MCF 10A (cell line): ENCODE data around the gene TBC1D22B. TPM values are rescaled to one million over a fixed set of nuclear protein-coding genes. Genes with fewer than 3 reads are reported as not detected.

Source experiments
- BruUV-seq: library from RNA; stranded (reverse); fragments of 400-500 nt; replicated peaks from 2 replicates; lab custom pipeline; 2021; lab: Mats Ljungman, UMichigan
- CTCF ChIA-PET: fragments of 300-600 bp; sonication (Branson Sonifier 250); formaldehyde crosslinking; extraction: SDS; loops from one replicate; lab custom pipeline; 2021; ENCODE audit warnings: antibody characterized with exemption, inconsistent platforms; lab: Yijun Ruan, JAX
- POLR2A ChIA-PET: fragments of 300-600, 350-650 bp; sonication (Branson Sonifier 250); formaldehyde crosslinking; extraction: SDS; loops from one replicate; lab custom pipeline; 2020; ENCODE audit warnings: antibody characterized with exemption, inconsistent platforms; lab: Yijun Ruan, JAX
- DNase-seq: peaks from one replicate; pipeline ENCODE4 v3.0.0-alpha.2; 2018; ENCODE audit not compliant: unreplicated experiment
- H3K27ac Mint-ChIP-seq: one replicate; pipeline ENCODE4 v1.8.0; 2022; ENCODE audit warnings: mild to moderate bottlenecking, low read depth, mixed read lengths; ENCODE audit not compliant: unreplicated experiment
- H3K27me3 Mint-ChIP-seq: one replicate; pipeline ENCODE4 v1.8.0; 2022; ENCODE audit warnings: mixed read lengths; ENCODE audit not compliant: insufficient read depth, unreplicated experiment
- H3K36me3 Mint-ChIP-seq: one replicate; pipeline ENCODE4 v1.8.0; 2022; ENCODE audit warnings: mild to moderate bottlenecking, moderate library complexity, mixed read lengths; ENCODE audit not compliant: insufficient read depth, unreplicated experiment
- H3K4me1 Mint-ChIP-seq: one replicate; pipeline ENCODE4 v1.8.0; 2022; ENCODE audit warnings: mixed read lengths; ENCODE audit not compliant: insufficient read depth, unreplicated experiment
- H3K4me3 Mint-ChIP-seq: one replicate; pipeline ENCODE4 v1.8.0; 2022; ENCODE audit warnings: mild to moderate bottlenecking, moderate library complexity, mixed read lengths; ENCODE audit not compliant: unreplicated experiment
- H3K9me3 Mint-ChIP-seq: one replicate; pipeline ENCODE4 v1.8.0; 2022; ENCODE audit warnings: mixed read lengths; ENCODE audit not compliant: unreplicated experiment
- intact Hi-C: fragments of 100-400 bp; cut with micrococcal nuclease; formaldehyde crosslinking; loops from 2 replicates; pipeline ENCODE4 v1.14.1; 2022
- total RNA-seq: library from RNA; stranded (reverse); gene quantifications from 2 replicates; pipeline ENCODE4 v1.2.3, GENCODE V29; 2022
- TF ChIP-seq, protein P1 (sequence below): fragments of 200-600 bp; IDR thresholded peaks from one replicate; pipeline ENCODE4 v1.8.0; 2022; ENCODE audit warnings: antibody characterized with exemption, mild to moderate bottlenecking; ENCODE audit not compliant: unreplicated experiment

The TBC1D22B gene
- total RNA-seq, 1 experiment from 2014 or later: 12.9 TPM

GRCh38 chr6:37239526-37239925 lies 18.0 kb upstream of the TBC1D22B start:
- intact Hi-C loops: no loop called here
- peaks cover 41% of the 10 kb centered on the region for H3K4me1 Mint-ChIP-seq
- ChIA-PET POLR2A (interaction anchor here (1.3 to 5.6 kb wide), 3 partner anchors 17 to 26 kb away, joined by 3 to 70 read pairs (median 24); partner anchors contain the start of genes TBC1D22B and TMEM217), CTCF (interaction anchor here (0.5 to 1.6 kb wide), 2 partner anchors 13 to 30 kb away, joined by 4 to 7 read pairs; no protein-coding TSS in a partner anchor)
- H3K36me3 Mint-ChIP-seq: peaks cover 6% of the 10 kb centered on the region
- H3K27ac Mint-ChIP-seq: peak overlapping the region; percentile 89
- H3K9me3 Mint-ChIP-seq: no peaks in the 10 kb centered on the region
- TF ChIP-seq, protein P1, sequence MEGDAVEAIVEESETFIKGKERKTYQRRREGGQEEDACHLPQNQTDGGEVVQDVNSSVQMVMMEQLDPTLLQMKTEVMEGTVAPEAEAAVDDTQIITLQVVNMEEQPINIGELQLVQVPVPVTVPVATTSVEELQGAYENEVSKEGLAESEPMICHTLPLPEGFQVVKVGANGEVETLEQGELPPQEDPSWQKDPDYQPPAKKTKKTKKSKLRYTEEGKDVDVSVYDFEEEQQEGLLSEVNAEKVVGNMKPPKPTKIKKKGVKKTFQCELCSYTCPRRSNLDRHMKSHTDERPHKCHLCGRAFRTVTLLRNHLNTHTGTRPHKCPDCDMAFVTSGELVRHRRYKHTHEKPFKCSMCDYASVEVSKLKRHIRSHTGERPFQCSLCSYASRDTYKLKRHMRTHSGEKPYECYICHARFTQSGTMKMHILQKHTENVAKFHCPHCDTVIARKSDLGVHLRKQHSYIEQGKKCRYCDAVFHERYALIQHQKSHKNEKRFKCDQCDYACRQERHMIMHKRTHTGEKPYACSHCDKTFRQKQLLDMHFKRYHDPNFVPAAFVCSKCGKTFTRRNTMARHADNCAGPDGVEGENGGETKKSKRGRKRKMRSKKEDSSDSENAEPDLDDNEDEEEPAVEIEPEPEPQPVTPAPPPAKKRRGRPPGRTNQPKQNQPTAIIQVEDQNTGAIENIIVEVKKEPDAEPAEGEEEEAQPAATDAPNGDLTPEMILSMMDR: no peak
- no peak overlapping the region for H3K4me3 Mint-ChIP-seq
- peak; percentile 40 for DNase-seq
- BruUV-seq: TSS peak; percentile 43
- H3K27me3 Mint-ChIP-seq: no peaks in the 10 kb centered on the region

DNA sequence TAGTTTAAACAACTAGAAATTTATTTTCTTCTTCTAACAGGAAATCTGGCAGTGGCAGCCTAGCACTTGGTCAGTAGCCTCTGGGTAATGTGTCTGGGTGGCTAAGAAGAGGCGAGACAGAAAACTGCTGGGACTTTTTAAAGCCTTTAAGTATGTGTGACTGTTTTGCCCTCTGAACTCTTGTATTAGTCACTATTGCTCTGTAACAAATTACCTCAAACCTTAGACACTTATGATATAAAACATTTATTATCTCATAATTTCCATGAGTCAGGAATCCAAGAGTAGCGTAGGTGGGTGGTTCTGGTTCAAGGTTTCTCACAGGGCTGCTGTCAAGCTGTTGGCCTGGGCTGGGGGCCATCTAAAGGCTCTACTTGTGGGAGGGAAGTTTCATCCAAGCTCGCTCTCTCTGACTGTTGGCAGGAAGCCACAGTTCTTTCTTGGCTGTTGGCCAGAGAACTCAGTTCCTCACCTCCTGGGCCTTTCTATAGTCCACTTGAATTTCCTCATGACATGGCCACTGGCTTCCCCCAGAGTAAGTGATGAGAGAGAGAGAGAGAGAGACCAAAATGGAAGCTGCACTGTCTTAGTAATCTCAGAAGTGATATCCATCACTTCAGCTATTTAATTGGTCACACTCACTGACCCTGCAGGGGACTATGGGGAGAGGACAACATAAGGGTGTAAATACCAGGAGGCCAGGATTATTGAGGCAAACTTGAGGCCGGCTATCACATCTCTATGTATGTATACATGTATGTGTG lies 17.4 kb upstream of the TBC1D22B start:
- intact Hi-C loops: no loop called here
- peak overlapping the region; percentile 89 for H3K27ac Mint-ChIP-seq
- peak; percentile 95 for DNase-seq
- ChIA-PET POLR2A (interaction anchor here (5.1 to 5.6 kb wide), 2 partner anchors 17 kb away, joined by 24 to 70 read pairs; partner anchors contain the start of genes TBC1D22B and TMEM217), CTCF (interaction anchor here (1.6 kb wide), 1 partner anchor 30 kb away, joined by 7 read pairs; no protein-coding TSS in a partner anchor)
- peaks cover 6% of the 10 kb centered on the region for H3K36me3 Mint-ChIP-seq
- H3K9me3 Mint-ChIP-seq: peaks cover under 1% of the 10 kb centered on the region
- BruUV-seq: no TSS peak
- H3K4me1 Mint-ChIP-seq: peaks cover 47% of the 10 kb centered on the region
- TF ChIP-seq, protein P1: no peak
- no peaks in the 10 kb centered on the region for H3K27me3 Mint-ChIP-seq
- H3K4me3 Mint-ChIP-seq: no peak overlapping the region

DNA sequence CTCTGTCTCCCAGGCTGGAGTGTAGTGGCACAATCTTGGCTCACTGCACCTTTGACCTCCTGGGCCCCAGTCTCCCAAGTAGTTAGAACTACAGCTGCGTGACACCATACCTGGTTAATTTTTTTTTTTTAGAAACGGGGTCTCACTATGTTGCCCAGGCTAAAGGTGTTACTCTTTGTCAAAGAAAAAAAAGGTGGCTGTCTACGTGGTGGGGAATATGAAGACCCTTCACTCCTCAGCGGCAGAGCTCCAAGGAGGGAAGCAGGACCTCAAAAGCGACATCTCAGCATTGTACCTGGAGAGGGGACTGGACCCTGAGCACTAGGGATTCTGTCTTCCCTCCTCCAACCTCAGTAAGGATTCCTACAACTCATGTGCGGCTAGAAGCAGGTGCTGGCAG lies 16.4 kb upstream of the TBC1D22B start:
- BruUV-seq: no TSS peak
- H3K4me1 Mint-ChIP-seq: peaks cover 53% of the 10 kb centered on the region
- TF ChIP-seq, protein P1: no peak
- ChIA-PET POLR2A (interaction anchor here (0.8 to 5.6 kb wide), 3 partner anchors 10 to 31 kb away, joined by 3 to 70 read pairs (median 7); partner anchors contain the start of genes TBC1D22B and TMEM217), CTCF (interaction anchor here (1.6 kb wide), 1 partner anchor 31 kb away, joined by 7 read pairs; no protein-coding TSS in a partner anchor)
- H3K27ac Mint-ChIP-seq: peak overlapping the region; percentile 99
- intact Hi-C loops: no loop called here
- DNase-seq: no peak
- H3K4me3 Mint-ChIP-seq: no peak overlapping the region
- no peaks in the 10 kb centered on the region for H3K27me3 Mint-ChIP-seq
- H3K9me3 Mint-ChIP-seq: peaks cover 7% of the 10 kb centered on the region
- peaks cover 6% of the 10 kb centered on the region for H3K36me3 Mint-ChIP-seq

- no peak for DNase-seq
- peak overlapping the region; percentile 59 for H3K4me3 Mint-ChIP-seq
- CTCF ChIA-PET: interaction anchor here (0.8 to 1.0 kb wide), 3 partner anchors 16 to 33 kb away, joined by 3 read pairs; partner anchors contain the start of gene TMEM217
- intact Hi-C loops: no loop called here
- H3K27me3 Mint-ChIP-seq: no peaks in the 10 kb centered on the region
- POLR2A ChIA-PET: interaction anchor here (0.8 to 5.6 kb wide), 8 partner anchors 16 to 256 kb away, joined by 3 to 70 read pairs (median 4); partner anchors contain the start of genes MTCH1, TBC1D22B and TMEM217
- H3K9me3 Mint-ChIP-seq: peaks cover 7% of the 10 kb centered on the region
- peaks cover 6% of the 10 kb centered on the region for H3K36me3 Mint-ChIP-seq
- TF ChIP-seq, protein P1: no peak
- peaks cover 53% of the 10 kb centered on the region for H3K4me1 Mint-ChIP-seq
- TSS peak; percentile 50 for BruUV-seq
- H3K27ac Mint-ChIP-seq: peak overlapping the region; percentile 99
Measured at GRCh38 chr6:37241775-37242428, 15.7 kb upstream of the TBC1D22B start.
